HG02798 (cell line): ENCODE results near the gene XRCC1.

Source experiments
- ATAC-seq: cut with Tn5 transposase; IDR thresholded peaks from one replicate; pipeline ENCODE4 v1.9.1; 2021; ENCODE audit warnings: mild to moderate bottlenecking; ENCODE audit not compliant: unreplicated experiment, poor library complexity

Gene XRCC1

DNA sequence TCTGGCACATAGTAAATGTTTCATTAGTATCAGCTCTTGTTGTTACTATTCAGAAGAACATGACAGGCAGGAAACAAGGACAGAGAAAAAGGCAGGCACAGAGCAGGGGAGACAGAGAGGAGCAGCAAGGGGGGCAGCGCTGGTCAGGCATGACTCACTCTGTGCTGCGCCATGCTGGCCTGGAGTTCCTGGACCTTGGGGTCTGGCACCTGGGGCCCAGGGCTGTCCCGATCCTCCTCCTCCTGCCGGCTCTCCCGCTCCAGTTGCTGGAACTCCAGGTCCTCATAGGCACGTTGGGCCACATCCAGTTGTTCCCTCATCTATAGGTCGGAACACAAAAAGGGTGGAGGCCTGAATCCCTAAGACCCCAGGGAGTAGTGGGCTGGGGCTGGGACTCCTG, 78.4 kb downstream of the XRCC1 start:
- no peak for ATAC-seq

DNA sequence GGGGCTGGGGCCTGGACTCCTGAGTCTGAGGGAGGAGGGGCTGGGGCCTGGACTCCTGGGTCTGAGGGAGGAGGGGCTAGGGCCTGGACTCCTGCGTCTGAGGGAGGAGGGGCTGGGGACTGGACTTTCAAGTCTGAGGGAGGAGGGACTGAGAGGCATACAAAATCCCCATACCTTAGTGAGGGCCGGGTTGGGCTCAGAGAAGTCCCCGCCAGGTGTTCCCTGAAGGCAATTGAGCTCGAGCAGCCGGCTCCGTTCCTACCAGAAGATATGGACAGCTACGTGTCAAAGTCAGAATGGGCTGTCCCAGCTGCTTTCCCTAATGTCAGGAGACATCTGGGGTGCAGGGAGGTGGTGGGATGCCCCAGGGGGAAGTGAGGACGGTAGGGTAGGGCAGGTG, 80.2 kb downstream of the XRCC1 start:
- ATAC-seq, result no peak
